CD14-positive monocyte (primary cell): Measurements from ENCODE around the gene ATP2B1. TPM values are rescaled to one million over a fixed set of nuclear protein-coding genes. Genes with fewer than 3 reads are reported as not detected.

Experiments
- DNase-seq, 3 donors: peaks; one replicate each; pipeline ENCODE4 v3.0.0-alpha.2; 2011 to 2022
- H2AFZ ChIP-seq: 2 replicates; pipeline ENCODE4 v1.6.0; 2012; ENCODE audit warnings: mild to moderate bottlenecking, low read depth, low read length, inconsistent platforms; ENCODE audit not compliant: insufficient read depth, poor library complexity, severe bottlenecking
- H3K27ac ChIP-seq, 2 donors: 1 replicate in 1 of 2; 2 replicates in 1 of 2; pipeline ENCODE4 v1.5.1; 2012 to 2013; ENCODE audit warnings: low read length in 2 of 2, control low read depth in 1 of 2, inconsistent platforms in 1 of 2, low read depth in 1 of 2, mild to moderate bottlenecking in 1 of 2
- H3K27me3 ChIP-seq, 2 donors: one replicate each; pipeline versions ENCODE4 v1.6.0 to v1.6.1; 2011 to 2013; ENCODE audit warnings: low read length in 2 of 2; ENCODE audit not compliant: control insufficient read depth in 2 of 2, insufficient read depth in 2 of 2
- H3K36me3 ChIP-seq, 2 donors: replicated peaks in 1 of 2; 1 replicate in 1 of 2; 2 replicates in 1 of 2; pipeline versions ENCODE4 v1.5.1 to v1.6.1; 2012 to 2013; ENCODE audit warnings: low read length in 2 of 2, control low read depth in 1 of 2, inconsistent platforms in 1 of 2, mild to moderate bottlenecking in 1 of 2; ENCODE audit not compliant: insufficient read depth in 2 of 2, control insufficient read depth in 1 of 2
- H3K4me1 ChIP-seq, 2 donors: 1 replicate in 1 of 2; 2 replicates in 1 of 2; pipeline versions ENCODE4 v1.5.1 to v1.6.1; 2012 to 2013; ENCODE audit warnings: low read length in 2 of 2, control low read depth in 1 of 2, inconsistent platforms in 1 of 2, mild to moderate bottlenecking in 1 of 2, moderate library complexity in 1 of 2; ENCODE audit not compliant: insufficient read depth in 2 of 2, control insufficient read depth in 1 of 2
- H3K4me2 ChIP-seq: replicated peaks from 2 replicates; pipeline ENCODE3; 2012; ENCODE audit warnings: low read length, moderate library complexity, mild to moderate bottlenecking; ENCODE audit not compliant: poor library complexity, severe bottlenecking; ENCODE audit errors: extremely low read depth
- H3K4me3 ChIP-seq, 3 experiments: fragments of 200-600 bp in 1 of 3; sonication (generic) in 1 of 3; replicated peaks in 1 of 3; 1 replicate in 2 of 3; 2 replicates in 1 of 3; pipeline ENCODE4 v1.5.1; 2011 to 2013; ENCODE audit warnings: low read length in 3 of 3, mild to moderate bottlenecking in 3 of 3, control low read depth in 2 of 3, low read depth in 2 of 3, inconsistent platforms in 1 of 3, moderate library complexity in 1 of 3
- H3K79me2 ChIP-seq: 2 replicates; pipeline ENCODE4 v1.6.0; 2012; ENCODE audit warnings: mild to moderate bottlenecking, control low read depth, inconsistent platforms, low read length, moderate library complexity; ENCODE audit not compliant: insufficient read depth
- H3K9ac ChIP-seq: 2 replicates; pipeline ENCODE4 v1.6.0; 2017; ENCODE audit warnings: low read length, mild to moderate bottlenecking; ENCODE audit not compliant: insufficient read depth, poor library complexity, severe bottlenecking
- H3K9me3 ChIP-seq, 2 donors: replicated peaks in 1 of 2; 1 replicate in 1 of 2; 2 replicates in 1 of 2; pipeline versions ENCODE4 v1.5.1 to v1.6.1; 2012 to 2013; ENCODE audit warnings: low read length in 2 of 2, control low read depth in 1 of 2; ENCODE audit not compliant: control insufficient read depth in 1 of 2, insufficient read depth in 1 of 2
- H4K20me1 ChIP-seq: 2 replicates; pipeline ENCODE4 v1.6.0; 2012; ENCODE audit warnings: mild to moderate bottlenecking, low read length, control low read depth, moderate library complexity; ENCODE audit not compliant: insufficient read depth
- H3K27ac Mint-ChIP-seq, 7 donors: one replicate each; pipeline ENCODE4 v1.8.0; 2020; ENCODE audit warnings: mild to moderate bottlenecking in 7 of 7, mixed read lengths in 7 of 7, moderate library complexity in 6 of 7, inconsistent platforms in 2 of 7
- H3K27me3 Mint-ChIP-seq, 3 donors: one replicate each; pipeline ENCODE4 v1.8.0; 2021 to 2022; ENCODE audit warnings: low read depth in 3 of 3, mild to moderate bottlenecking in 3 of 3, mixed read lengths in 3 of 3, moderate library complexity in 3 of 3, inconsistent platforms in 1 of 3
- H3K36me3 Mint-ChIP-seq, 2 donors: one replicate each; pipeline ENCODE4 v1.8.0; 2020; ENCODE audit warnings: mixed read lengths in 2 of 2, inconsistent platforms in 1 of 2, mild to moderate bottlenecking in 1 of 2
- H3K4me1 Mint-ChIP-seq: one replicate; pipeline ENCODE4 v1.8.0; 2020; ENCODE audit warnings: mild to moderate bottlenecking, mixed read lengths
- H3K4me3 Mint-ChIP-seq, 2 donors: one replicate each; pipeline ENCODE4 v1.8.0; 2020; ENCODE audit warnings: mild to moderate bottlenecking in 2 of 2, mixed read lengths in 2 of 2, moderate library complexity in 1 of 2
- H3K9me3 Mint-ChIP-seq, 7 donors: one replicate each; pipeline ENCODE4 v1.8.0; 2020 to 2022; ENCODE audit warnings: mixed read lengths in 7 of 7, mild to moderate bottlenecking in 6 of 7, moderate library complexity in 6 of 7, inconsistent platforms in 2 of 7
- CTCF ChIP-seq: fragments of 200-600 bp; IDR thresholded peaks from one replicate; pipeline ENCODE4 v1.8.0; 2022; ENCODE audit warnings: antibody characterized with exemption, mild to moderate bottlenecking
- WGBS: methylation state at CpG from one replicate; pipeline ENCODE4 v1.1.5; 2013; ENCODE audit warnings: missing lambda C conversion rate; ENCODE audit not compliant: insufficient coverage; 5-methylcytosine and 5-hydroxymethylcytosine counted together
- intact Hi-C, 2 donors: fragments of 100-400 bp; cut with micrococcal nuclease; formaldehyde crosslinking; loops; one replicate each; pipeline versions ENCODE4 v1.15.0 to v1.15.1; 2023
- polyA plus RNA-seq, 3 donors: library from polyadenylated mRNA; depleted of rRNA in 1 of 3; unstranded in 2 of 3; stranded (reverse) in 1 of 3; fragments of 300-500 nt in 2 of 3; fragments of >200 nt in 1 of 3; fragmentation: Illumina TruSeq in 2 of 3; gene quantifications; 1 replicate in 2 of 3; 2 replicates in 1 of 3; pipeline ENCODE4 v1.2.3, GENCODE V29; 2012 to 2021

ATP2B1 gene
- polyA plus RNA-seq, 3 donors, result 35.9 to 59.3 (median 53.9) TPM

GRCh38 chr12:89679631-89680030 lies 29.0 kb downstream of the ATP2B1 start:
- Mint-ChIP-seq H3K27ac (no peak overlapping the region), H3K9me3 (peaks cover 19 to 33% (median 22%) of the 10 kb centered on the region in 7 donors), H3K4me3 (no peak overlapping the region), H3K27me3 (peaks cover 0 to 2% (median 0%) of the 10 kb centered on the region in 3 donors), H3K4me1 (peaks cover 7% of the 10 kb centered on the region), H3K36me3 (peaks cover 27 to 39% of the 10 kb centered on the region in 2 donors)
- Histone ChIP-seq H3K4me2 (no peak overlapping the region), H3K9ac (no peak overlapping the region), H3K36me3 (no peaks in the 10 kb centered on the region), H3K27me3 (no peaks in the 10 kb centered on the region), H4K20me1 (peaks cover 100% of the 10 kb centered on the region), H3K4me3 (no peak overlapping the region), H3K9me3 (peaks cover 0 to 19% of the 10 kb centered on the region in 2 donors), H2AFZ (no peak overlapping the region), H3K4me1 (no peaks in the 10 kb centered on the region), H3K79me2 (peaks cover 96% of the 10 kb centered on the region), H3K27ac (no peak overlapping the region)
- no peak for TF ChIP-seq CTCF
- intact Hi-C loops, result no loop called here
- DNase-seq, result no peak
- WGBS, result no CpG with 5 or more reads among the region's 2 CpGs

- Histone ChIP-seq H4K20me1 (peaks cover 100% of the 10 kb centered on the region), H3K9ac (no peak overlapping the region), H3K27me3 (no peaks in the 10 kb centered on the region), H2AFZ (no peak overlapping the region), H3K27ac (no peak overlapping the region), H3K4me2 (no peak overlapping the region), H3K9me3 (peaks cover 0 to 19% of the 10 kb centered on the region in 2 donors), H3K36me3 (no peaks in the 10 kb centered on the region), H3K4me3 (no peak overlapping the region), H3K79me2 (peaks cover 96% of the 10 kb centered on the region), H3K4me1 (no peaks in the 10 kb centered on the region)
- no peak for DNase-seq
- Mint-ChIP-seq H3K27ac (peak overlapping the region in 1 of 7 donors; percentile 42), H3K4me1 (peaks cover 10% of the 10 kb centered on the region), H3K27me3 (no peaks in the 10 kb centered on the region), H3K36me3 (peaks cover 33% of the 10 kb centered on the region in 2 donors), H3K9me3 (peaks cover 18 to 32% (median 22%) of the 10 kb centered on the region in 7 donors), H3K4me3 (no peak overlapping the region)
- no CpG with 5 or more reads among the region's 2 CpGs for WGBS
- no peak for TF ChIP-seq CTCF
- intact Hi-C loops, result no loop called here
Measured at GRCh38 chr12:89678225-89678624, 30.4 kb downstream of the ATP2B1 start.
